H1 (cell line): ENCODE measurements around the gene ARHGAP32. TPM values are rescaled to one million over a fixed set of nuclear protein-coding genes. Genes with fewer than 3 reads are reported as not detected.

Source experiments
- CTCF ChIA-PET: fragments of 300-600 bp; sonication (Branson Sonifier 250); formaldehyde crosslinking; loops from one replicate; lab custom pipeline; 2021; ENCODE audit not compliant: partially characterized antibody; lab: Charles Lee
- POLR2A ChIA-PET: fragments of 300-600 bp; sonication (Branson Sonifier 250); formaldehyde crosslinking; loops from one replicate; lab custom pipeline; 2021; ENCODE audit warnings: inconsistent platforms; ENCODE audit not compliant: partially characterized antibody; lab: Charles Lee
- DNase-seq, 2 experiments: peaks; one replicate each; pipeline versions ENCODE4 v3.0.0 to v3.0.0-alpha.2; 2010 to 2022; ENCODE audit warnings: low spot score in 2 of 2, low read depth in 1 of 2, mixed read lengths in 1 of 2
- FAIRE-seq: peaks from 2 replicates; lab custom pipeline; 2011; peaks lifted over from hg19 to GRCh38; lab: Jason Lieb, UNC
- H2AFZ ChIP-seq: 2 replicates; pipeline ENCODE4 v1.8.1; 2012; ENCODE audit warnings: low read length, inconsistent platforms
- H2AK5ac ChIP-seq: 2 replicates; pipeline ENCODE4 v1.6.1; 2013; ENCODE audit warnings: low read depth, low read length
- H2BK120ac ChIP-seq: replicated peaks from 2 replicates; pipeline ENCODE3; 2013; ENCODE audit warnings: low read depth, low read length, inconsistent platforms
- H2BK12ac ChIP-seq: 2 replicates; pipeline ENCODE4 v1.6.1; 2013; ENCODE audit warnings: low read depth, low read length
- H2BK15ac ChIP-seq: 2 replicates; pipeline ENCODE4 v1.6.1; 2013; ENCODE audit warnings: low read length
- H2BK20ac ChIP-seq: 2 replicates; pipeline ENCODE4 v1.6.1; 2013; ENCODE audit warnings: low read length
- H2BK5ac ChIP-seq: 2 replicates; pipeline ENCODE4 v1.6.1; 2013; ENCODE audit warnings: low read depth, low read length
- H3K14ac ChIP-seq: 2 replicates; pipeline ENCODE4 v1.6.1; 2013; ENCODE audit warnings: inconsistent platforms; ENCODE audit not compliant: insufficient read length
- H3K18ac ChIP-seq: 2 replicates; pipeline ENCODE4 v1.6.1; 2013; ENCODE audit warnings: low read length; ENCODE audit errors: extremely low read depth
- H3K23ac ChIP-seq: 2 replicates; pipeline ENCODE4 v1.6.1; 2013; ENCODE audit warnings: inconsistent platforms; ENCODE audit not compliant: insufficient read length
- H3K23me2 ChIP-seq: 2 replicates; pipeline ENCODE4 v1.6.1; 2013; ENCODE audit warnings: low read depth, low read length
- H3K27ac ChIP-seq: 2 replicates; pipeline ENCODE4 v1.6.1; 2011; ENCODE audit warnings: low read depth, low read length, inconsistent platforms
- H3K27me3 ChIP-seq, 4 experiments: replicated peaks in 1 of 4; 1 replicate in 1 of 4; 2 replicates in 3 of 4; pipeline versions ENCODE4 v1.6.1 to v1.8.1; 2011 to 2013; ENCODE audit warnings: low read length in 3 of 4, mild to moderate bottlenecking in 3 of 4, inconsistent platforms in 2 of 4, mixed read lengths in 2 of 4, moderate library complexity in 1 of 4; ENCODE audit not compliant: control insufficient read depth in 3 of 4, insufficient read depth in 3 of 4; ENCODE audit errors: extremely low read depth in 1 of 4
- H3K36me3 ChIP-seq, 4 experiments: 2 replicates each; pipeline versions ENCODE4 v1.6.1 to v1.8.1; 2011 to 2013; ENCODE audit warnings: mild to moderate bottlenecking in 4 of 4, low read length in 3 of 4, moderate library complexity in 2 of 4, control low read depth in 1 of 4, inconsistent platforms in 1 of 4; ENCODE audit not compliant: insufficient read depth in 4 of 4, control insufficient read depth in 2 of 4
- H3K4ac ChIP-seq: replicated peaks from 2 replicates; pipeline ENCODE3; 2013; ENCODE audit warnings: low read length, low read depth, mixed read lengths, inconsistent platforms; ENCODE audit not compliant: insufficient read length
- H3K4me1 ChIP-seq, 4 experiments: replicated peaks in 1 of 4; 1 replicate in 1 of 4; 2 replicates in 3 of 4; pipeline versions ENCODE4 v1.6.1 to v1.8.1; 2011 to 2013; ENCODE audit warnings: low read length in 3 of 4, inconsistent platforms in 2 of 4, mixed read lengths in 1 of 4; ENCODE audit not compliant: insufficient read depth in 4 of 4, control insufficient read depth in 3 of 4
- H3K4me2 ChIP-seq, 2 experiments: 2 replicates each; pipeline versions ENCODE4 v1.6.1 to v1.8.1; 2011 to 2013; ENCODE audit warnings: low read depth in 2 of 2, low read length in 2 of 2, control low read depth in 1 of 2, inconsistent platforms in 1 of 2, mild to moderate bottlenecking in 1 of 2; ENCODE audit not compliant: insufficient read depth in 1 of 2
- H3K4me3 ChIP-seq, 4 experiments: fragments of 200-600, 300-600 bp in 1 of 4; sonication (generic), shearing (Covaris generic), sonication (Bioruptor Twin) in 1 of 4; 2 replicates each; pipeline versions ENCODE4 v1.5.1 to v1.8.1; 2011 to 2016; ENCODE audit warnings: low read length in 4 of 4, low read depth in 3 of 4, control low read depth in 2 of 4, inconsistent platforms in 2 of 4, mild to moderate bottlenecking in 2 of 4, mixed read lengths in 1 of 4, moderate library complexity in 1 of 4; ENCODE audit not compliant: insufficient read depth in 2 of 4; ENCODE audit errors: extremely low read depth in 1 of 4
- H3K56ac ChIP-seq: replicated peaks from 2 replicates; pipeline ENCODE3; 2013; ENCODE audit warnings: low read depth, mild to moderate bottlenecking, mixed read lengths, low read length, inconsistent platforms; ENCODE audit not compliant: insufficient read length
- H3K79me1 ChIP-seq: 2 replicates; pipeline ENCODE4 v1.6.1; 2013; ENCODE audit warnings: low read depth, low read length, control low read depth
- H3K79me2 ChIP-seq, 2 experiments: 2 replicates each; pipeline versions ENCODE4 v1.6.1 to v1.8.1; 2012 to 2013; ENCODE audit warnings: low read length in 2 of 2, mild to moderate bottlenecking in 2 of 2, inconsistent platforms in 1 of 2; ENCODE audit not compliant: insufficient read depth in 2 of 2, control insufficient read depth in 1 of 2
- H3K9ac ChIP-seq, 4 experiments: replicated peaks in 1 of 4; 1 replicate in 1 of 4; 2 replicates in 3 of 4; pipeline versions ENCODE4 v1.6.1 to v1.8.1; 2011 to 2013; ENCODE audit warnings: low read depth in 3 of 4, low read length in 3 of 4, control low read depth in 2 of 4, mild to moderate bottlenecking in 2 of 4, moderate library complexity in 2 of 4, inconsistent platforms in 1 of 4; ENCODE audit errors: extremely low read depth in 1 of 4
- H3K9me3 ChIP-seq, 2 experiments: 2 replicates each; pipeline versions ENCODE4 v1.6.1 to v1.8.1; 2012 to 2013; ENCODE audit warnings: mild to moderate bottlenecking in 2 of 2, moderate library complexity in 2 of 2, control low read depth in 1 of 2, inconsistent platforms in 1 of 2, low read depth in 1 of 2, low read length in 1 of 2, mixed read lengths in 1 of 2; ENCODE audit not compliant: insufficient read depth in 2 of 2
- H4K20me1 ChIP-seq, 2 experiments: replicated peaks in 1 of 2; 2 replicates each; pipeline versions ENCODE3 to v1.8.1; 2011 to 2013; ENCODE audit warnings: inconsistent platforms in 2 of 2, low read length in 2 of 2, mild to moderate bottlenecking in 1 of 2; ENCODE audit not compliant: insufficient read depth in 2 of 2, control insufficient read depth in 1 of 2
- H4K5ac ChIP-seq: 2 replicates; pipeline ENCODE4 v1.6.1; 2013; ENCODE audit warnings: low read length, low read depth, mixed read lengths, inconsistent platforms; ENCODE audit not compliant: insufficient read length
- H4K8ac ChIP-seq: 2 replicates; pipeline ENCODE4 v1.8.0; 2013; ENCODE audit warnings: mild to moderate bottlenecking, moderate library complexity, low read length, inconsistent platforms; ENCODE audit not compliant: insufficient read depth; ENCODE audit errors: extremely low read depth
- H4K91ac ChIP-seq: replicated peaks from 2 replicates; pipeline ENCODE3; 2013; ENCODE audit warnings: low read length, mixed read lengths, inconsistent platforms; ENCODE audit not compliant: insufficient read length
- GABPA ChIP-seq: IDR thresholded peaks from 2 replicates; pipeline ENCODE4 v1.6.1; 2011; ENCODE audit warnings: mild to moderate bottlenecking, low read length, moderate library complexity, borderline replicate concordance; ENCODE audit not compliant: insufficient read depth
- HDAC2 ChIP-seq, 2 experiments: fragments of 300-600 bp in 1 of 2; sonication (generic) in 1 of 2; IDR thresholded peaks; 2 replicates each; pipeline ENCODE4 v1.6.1; 2011 to 2012; ENCODE audit warnings: low read depth in 2 of 2, low read length in 2 of 2, mild to moderate bottlenecking in 2 of 2, moderate library complexity in 2 of 2, borderline replicate concordance in 1 of 2, inconsistent platforms in 1 of 2
- POLR2AphosphoS5 ChIP-seq: IDR thresholded peaks from 2 replicates; pipeline ENCODE4 v1.6.1; 2011; ENCODE audit warnings: low read depth, low read length
- RAD21 ChIP-seq, 2 experiments: IDR thresholded peaks in 1 of 2; conservative IDR thresholded peaks in 1 of 2; 2 replicates each; pipeline ENCODE4 v1.6.1; 2011; ENCODE audit warnings: low read depth in 2 of 2, low read length in 2 of 2, improper control_type of control experiment in 1 of 2, inconsistent platforms in 1 of 2, mild to moderate bottlenecking in 1 of 2, moderate library complexity in 1 of 2
- TBP ChIP-seq: IDR thresholded peaks from 2 replicates; pipeline ENCODE4 v1.6.1; 2011; ENCODE audit warnings: low read depth, low read length, improper control_type of control experiment
- TEAD4 ChIP-seq: IDR thresholded peaks from 2 replicates; pipeline ENCODE4 v1.6.1; 2012; ENCODE audit warnings: low read depth, low read length, inconsistent platforms, mixed read lengths
- polyA plus RNA-seq, 7 experiments: library from polyadenylated mRNA; depleted of rRNA in 3 of 7; stranded (reverse) in 5 of 7; unstranded in 2 of 7; fragments of >200 nt in 5 of 7; fragments of 200-250 nt in 2 of 7; gene quantifications; 1 replicate in 5 of 7; 2 replicates in 1 of 7; 4 replicates in 1 of 7; pipeline versions ENCODE4 v1.2.1 to v1.2.3, GENCODE V29; 2011 to 2013; ENCODE audit warnings: missing spikeins in 2 of 7, mixed read lengths in 2 of 7
- total RNA-seq: library from RNA; stranded (reverse); fragmentation: NEBNext Ultra II Directional; extraction: Animal tissue kit (Norgen Biotek cat#: 25700); gene quantifications from 2 replicates; pipeline ENCODE4 v1.2.1, GENCODE V29; 2021
- TF ChIP-seq, protein P1 (sequence below), 3 experiments: IDR thresholded peaks; 1 replicate in 2 of 3; 2 replicates in 1 of 3; pipeline versions ENCODE4 v1.5.1 to v1.6.1; 2011; ENCODE audit warnings: low read length in 3 of 3, mild to moderate bottlenecking in 3 of 3, inconsistent platforms in 2 of 3, low read depth in 1 of 3, moderate library complexity in 1 of 3; ENCODE audit not compliant: insufficient read depth in 1 of 3; ENCODE audit errors: control extremely low read depth in 1 of 3
- TF ChIP-seq, protein P2 (sequence below): IDR thresholded peaks from 2 replicates; pipeline ENCODE4 v1.6.1; 2012; ENCODE audit warnings: inconsistent platforms
- TF ChIP-seq, protein P3 (sequence below): IDR thresholded peaks from 2 replicates; pipeline ENCODE4 v1.6.1; 2012; ENCODE audit warnings: low read length, inconsistent platforms

ARHGAP32 gene
- total and polyA plus RNA-seq, 2 of the 8 experiments (the other 6 are each of a cell fraction or from before 2014, with no cell fraction given) = 13.7 to 30.0 TPM

DNA sequence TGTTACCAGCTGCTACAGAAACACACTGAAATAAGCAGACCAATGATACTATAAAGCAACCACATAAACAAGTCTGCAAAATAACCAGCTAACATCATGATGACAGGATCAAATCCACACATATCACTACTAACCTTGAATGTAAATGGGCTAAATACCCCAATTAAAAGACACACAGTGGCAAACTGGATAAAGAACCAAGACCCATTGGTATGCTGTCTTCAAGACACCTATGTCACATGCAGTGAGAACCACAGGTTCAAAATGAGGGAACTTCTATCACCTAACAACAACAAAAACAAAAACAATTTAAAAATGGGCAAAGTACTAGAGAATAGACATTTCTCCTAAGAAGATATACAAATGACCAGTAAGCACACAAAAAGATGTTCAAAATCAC is 89.9 kb downstream of the ARHGAP32 start:
- Histone ChIP-seq H3K27ac (no peak overlapping the region), H3K9ac (no peak overlapping the region), H3K23ac (no peak overlapping the region), H2BK12ac (no peak overlapping the region), H2AK5ac (no peak overlapping the region), H3K23me2 (no peaks in the 10 kb centered on the region), H2BK15ac (no peak overlapping the region), H3K56ac (no peak overlapping the region), H3K14ac (no peak overlapping the region), H3K27me3 (no peaks in the 10 kb centered on the region), H3K4me3 (no peak overlapping the region), H4K5ac (no peak overlapping the region), H4K8ac (no peak overlapping the region), H2BK20ac (no peak overlapping the region), H3K4ac (no peak overlapping the region), H2AFZ (no peak overlapping the region), H3K36me3 (no peaks in the 10 kb centered on the region), H4K91ac (no peak overlapping the region), H3K9me3 (peaks cover 0 to 5% of the 10 kb centered on the region in 2 experiments; a peak in 2 of 4 replicates), H3K79me1 (no peaks in the 10 kb centered on the region), H3K4me1 (no peaks in the 10 kb centered on the region), H3K18ac (no peak overlapping the region), H3K79me2 (no peaks in the 10 kb centered on the region), H2BK120ac (no peak overlapping the region), H3K4me2 (no peak overlapping the region), H2BK5ac (no peak overlapping the region), H4K20me1 (no peaks in the 10 kb centered on the region)
- FAIRE-seq = no peak
- no peak for DNase-seq
- ChIA-PET POLR2A (no interaction called here), CTCF (interaction anchor here (0.6 to 1.4 kb wide), 3 partner anchors 17 to 229 kb away, joined by 3 to 4 read pairs (median 3); no protein-coding TSS in a partner anchor)
- TF ChIP-seq, protein P1, sequence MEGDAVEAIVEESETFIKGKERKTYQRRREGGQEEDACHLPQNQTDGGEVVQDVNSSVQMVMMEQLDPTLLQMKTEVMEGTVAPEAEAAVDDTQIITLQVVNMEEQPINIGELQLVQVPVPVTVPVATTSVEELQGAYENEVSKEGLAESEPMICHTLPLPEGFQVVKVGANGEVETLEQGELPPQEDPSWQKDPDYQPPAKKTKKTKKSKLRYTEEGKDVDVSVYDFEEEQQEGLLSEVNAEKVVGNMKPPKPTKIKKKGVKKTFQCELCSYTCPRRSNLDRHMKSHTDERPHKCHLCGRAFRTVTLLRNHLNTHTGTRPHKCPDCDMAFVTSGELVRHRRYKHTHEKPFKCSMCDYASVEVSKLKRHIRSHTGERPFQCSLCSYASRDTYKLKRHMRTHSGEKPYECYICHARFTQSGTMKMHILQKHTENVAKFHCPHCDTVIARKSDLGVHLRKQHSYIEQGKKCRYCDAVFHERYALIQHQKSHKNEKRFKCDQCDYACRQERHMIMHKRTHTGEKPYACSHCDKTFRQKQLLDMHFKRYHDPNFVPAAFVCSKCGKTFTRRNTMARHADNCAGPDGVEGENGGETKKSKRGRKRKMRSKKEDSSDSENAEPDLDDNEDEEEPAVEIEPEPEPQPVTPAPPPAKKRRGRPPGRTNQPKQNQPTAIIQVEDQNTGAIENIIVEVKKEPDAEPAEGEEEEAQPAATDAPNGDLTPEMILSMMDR (IDR thresholded peaks at IDR 0.05; ENCODE audit: control extremely low read depth in 1 of 3, insufficient read depth in 1 of 3, low read depth in 1 of 3, low read length in 3 of 3) = no peak
- TF ChIP-seq, protein P2, sequence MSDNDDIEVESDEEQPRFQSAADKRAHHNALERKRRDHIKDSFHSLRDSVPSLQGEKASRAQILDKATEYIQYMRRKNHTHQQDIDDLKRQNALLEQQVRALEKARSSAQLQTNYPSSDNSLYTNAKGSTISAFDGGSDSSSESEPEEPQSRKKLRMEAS = no peak
- TF ChIP-seq GABPA (no peak), POLR2AphosphoS5 (no peak), TEAD4 (no peak), RAD21 (IDR thresholded peaks at IDR 0.05 in 1 of 2, conservative IDR thresholded peaks at IDR 0.05 in 1 of 2; ENCODE audit: low read depth in 2 of 2, low read length in 2 of 2) (no peak), HDAC2 (IDR thresholded peaks at IDR 0.05; ENCODE audit: borderline replicate concordance in 1 of 2, low read depth in 2 of 2, low read length in 2 of 2) (no peak), TBP (no peak)
- TF ChIP-seq, protein P3, sequence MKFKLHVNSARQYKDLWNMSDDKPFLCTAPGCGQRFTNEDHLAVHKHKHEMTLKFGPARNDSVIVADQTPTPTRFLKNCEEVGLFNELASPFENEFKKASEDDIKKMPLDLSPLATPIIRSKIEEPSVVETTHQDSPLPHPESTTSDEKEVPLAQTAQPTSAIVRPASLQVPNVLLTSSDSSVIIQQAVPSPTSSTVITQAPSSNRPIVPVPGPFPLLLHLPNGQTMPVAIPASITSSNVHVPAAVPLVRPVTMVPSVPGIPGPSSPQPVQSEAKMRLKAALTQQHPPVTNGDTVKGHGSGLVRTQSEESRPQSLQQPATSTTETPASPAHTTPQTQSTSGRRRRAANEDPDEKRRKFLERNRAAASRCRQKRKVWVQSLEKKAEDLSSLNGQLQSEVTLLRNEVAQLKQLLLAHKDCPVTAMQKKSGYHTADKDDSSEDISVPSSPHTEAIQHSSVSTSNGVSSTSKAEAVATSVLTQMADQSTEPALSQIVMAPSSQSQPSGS = no peak
